Osteoblast (primary cell): Measurements from ENCODE around the gene SLIT3. TPM values are rescaled to one million over a fixed set of nuclear protein-coding genes. Genes with fewer than 3 reads are reported as not detected.
A peak's percentile ranks its signal among the peaks of the same experiment; 100 is the strongest.

Experiments used
- DNase-seq: peaks from one replicate; pipeline ENCODE4 v3.0.0; 2011; ENCODE audit warnings: low spot score, mixed read lengths; ENCODE audit not compliant: insufficient read length; ENCODE audit errors: missing footprints
- H2AFZ ChIP-seq: 2 replicates; pipeline ENCODE4 v1.6.0; 2011; ENCODE audit warnings: mild to moderate bottlenecking, low read length
- H3K27ac ChIP-seq: 2 replicates; pipeline ENCODE4 v1.5.1; 2011; ENCODE audit warnings: mild to moderate bottlenecking, low read depth, low read length, moderate library complexity
- H3K27me3 ChIP-seq: 2 replicates; pipeline ENCODE4 v1.6.0; 2012; ENCODE audit warnings: mild to moderate bottlenecking, control low read depth, inconsistent platforms, low read length, moderate library complexity; ENCODE audit not compliant: insufficient read depth
- H3K36me3 ChIP-seq: 2 replicates; pipeline ENCODE4 v1.5.1; 2011; ENCODE audit warnings: mild to moderate bottlenecking, low read length, control low read depth, moderate library complexity; ENCODE audit not compliant: insufficient read depth
- H3K4me1 ChIP-seq: 2 replicates; pipeline ENCODE4 v1.5.1; 2011; ENCODE audit warnings: mild to moderate bottlenecking, low read length, control low read depth, moderate library complexity; ENCODE audit not compliant: insufficient read depth
- H3K4me2 ChIP-seq: 2 replicates; pipeline ENCODE4 v1.6.0; 2011; ENCODE audit warnings: mild to moderate bottlenecking, low read length; ENCODE audit not compliant: insufficient read depth
- H3K4me3 ChIP-seq: fragments of 200-600 bp; sonication (generic); 3 replicates; pipeline ENCODE4 v1.5.1; 2012; ENCODE audit warnings: mild to moderate bottlenecking, low read length, inconsistent platforms; ENCODE audit not compliant: insufficient read depth
- H3K79me2 ChIP-seq: 2 replicates; pipeline ENCODE4 v1.6.0; 2012; ENCODE audit warnings: mild to moderate bottlenecking, low read length, control low read depth, inconsistent platforms; ENCODE audit not compliant: insufficient read depth
- H3K9me3 ChIP-seq: 2 replicates; pipeline ENCODE4 v1.5.1; 2011; ENCODE audit warnings: low read depth, low read length, control low read depth
- H4K20me1 ChIP-seq: 2 replicates; pipeline ENCODE4 v1.6.0; 2012; ENCODE audit warnings: mild to moderate bottlenecking, low read length, control low read depth; ENCODE audit not compliant: insufficient read depth
- CTCF ChIP-seq: IDR thresholded peaks from 2 replicates; pipeline ENCODE4 v1.5.1; 2011; ENCODE audit warnings: mild to moderate bottlenecking, low read depth, low read length, moderate library complexity; ENCODE audit errors: extremely low read depth
- total RNA-seq: library from RNA; depleted of rRNA; stranded (reverse); fragments of >200 nt; gene quantifications from 2 replicates; pipeline ENCODE4 v1.2.3, GENCODE V29; 2012

The SLIT3 gene
- total RNA-seq, 1 donor = 37.6 TPM

GRCh38 chr5:169301386-169301934 is 521 bp upstream of the SLIT3 start:
- peaks cover 7% of the 10 kb centered on the region for H4K20me1 ChIP-seq
- peak overlapping the region; percentile 72 for H2AFZ ChIP-seq

GRCh38 chr5:169299663-169300467 is 1.1 kb downstream of the SLIT3 start:
- DNase-seq = peak; percentile 65
- Histone ChIP-seq H3K27me3 (peaks cover 13% of the 10 kb centered on the region), H3K4me2 (peak overlapping the region; percentile 85), H2AFZ (peak overlapping the region; percentile 56), H3K79me2 (no peaks in the 10 kb centered on the region), H3K4me3 (peak overlapping the region; percentile 75), H3K36me3 (no peaks in the 10 kb centered on the region), H3K9me3 (no peaks in the 10 kb centered on the region), H3K27ac (no peak overlapping the region), H3K4me1 (peaks cover 53% of the 10 kb centered on the region), H4K20me1 (peaks cover 15% of the 10 kb centered on the region)
- no peak for TF ChIP-seq CTCF

More at GRCh38 chr5:169301386-169301934, 521 bp upstream of the SLIT3 start:
- H3K4me2 ChIP-seq = peak overlapping the region; percentile 85
- peaks cover 13% of the 10 kb centered on the region for H3K27me3 ChIP-seq
- TF ChIP-seq CTCF = no peak
- H3K36me3 ChIP-seq = no peaks in the 10 kb centered on the region
- H3K27ac ChIP-seq = peak overlapping the region; percentile 34
- H3K9me3 ChIP-seq = no peaks in the 10 kb centered on the region
- H3K79me2 ChIP-seq = no peaks in the 10 kb centered on the region
- peaks cover 49% of the 10 kb centered on the region for H3K4me1 ChIP-seq
- peak overlapping the region; percentile 75 for H3K4me3 ChIP-seq
- DNase-seq = no peak

DNA sequence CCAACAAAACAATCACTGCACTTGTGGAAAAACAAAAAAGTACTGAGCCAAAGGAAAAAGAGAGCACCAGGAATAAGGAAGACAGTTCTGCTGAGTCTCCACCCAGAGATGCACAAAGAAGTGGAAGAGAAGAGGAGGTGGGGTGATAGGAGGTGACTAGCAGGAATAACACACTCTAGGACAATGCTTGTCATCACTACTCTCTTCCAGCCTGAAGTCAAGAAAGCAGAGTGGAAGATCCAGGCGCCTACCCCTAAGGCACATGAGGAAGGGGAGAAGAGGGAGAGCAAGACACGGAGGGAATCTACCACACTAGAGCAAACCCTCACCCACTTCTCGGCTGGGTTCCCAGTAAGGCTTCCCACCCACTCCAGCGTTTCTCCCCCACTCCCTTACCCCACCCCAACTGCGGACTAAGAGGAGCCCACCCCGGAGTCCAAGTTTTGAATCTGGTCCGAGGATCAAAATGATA is 1.7 kb downstream of the SLIT3 start:
- H3K4me3 ChIP-seq = peak overlapping the region; percentile 75
- peaks cover 53% of the 10 kb centered on the region for H3K4me1 ChIP-seq
- peak overlapping the region; percentile 34 for H2AFZ ChIP-seq
- peaks cover 21% of the 10 kb centered on the region for H4K20me1 ChIP-seq
- no peak overlapping the region for H3K27ac ChIP-seq
- no peaks in the 10 kb centered on the region for H3K36me3 ChIP-seq
- peaks cover 13% of the 10 kb centered on the region for H3K27me3 ChIP-seq
- peak overlapping the region; percentile 85 for H3K4me2 ChIP-seq
- no peaks in the 10 kb centered on the region for H3K79me2 ChIP-seq
- peak; percentile 62 for DNase-seq
- H3K9me3 ChIP-seq = no peaks in the 10 kb centered on the region
- TF ChIP-seq CTCF = no peak

DNA sequence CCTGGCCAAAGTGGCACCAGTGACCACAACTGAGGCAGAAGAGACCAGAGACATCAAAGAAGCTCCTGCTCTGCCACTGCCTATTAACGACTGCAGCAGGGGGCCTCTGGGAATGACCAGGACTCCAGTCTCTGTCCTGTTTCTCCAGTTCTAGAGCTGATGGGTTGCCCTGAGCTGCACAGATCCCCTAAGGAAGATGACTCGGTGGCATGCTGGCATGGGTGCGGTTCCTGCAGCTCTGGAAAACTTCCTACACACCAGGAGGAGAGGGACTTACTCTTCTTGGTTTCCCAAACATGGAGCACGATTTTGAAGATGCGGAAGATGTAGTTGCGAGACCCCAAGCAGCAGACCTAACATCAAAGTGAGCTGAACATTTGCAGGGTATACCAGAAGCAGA is 2.7 kb downstream of the SLIT3 start:
- H4K20me1 ChIP-seq = peaks cover 21% of the 10 kb centered on the region
- no peak for DNase-seq
- peaks cover 53% of the 10 kb centered on the region for H3K4me1 ChIP-seq
- H3K27me3 ChIP-seq = peaks cover 5% of the 10 kb centered on the region
- H3K4me2 ChIP-seq = peak overlapping the region; percentile 85
- H3K79me2 ChIP-seq = no peaks in the 10 kb centered on the region
- H2AFZ ChIP-seq = no peak overlapping the region
- H3K27ac ChIP-seq = no peak overlapping the region
- TF ChIP-seq CTCF = no peak
- no peaks in the 10 kb centered on the region for H3K36me3 ChIP-seq
- no peaks in the 10 kb centered on the region for H3K9me3 ChIP-seq
- no peak overlapping the region for H3K4me3 ChIP-seq
